ENCODE data around the gene HS3ST5.

DNA sequence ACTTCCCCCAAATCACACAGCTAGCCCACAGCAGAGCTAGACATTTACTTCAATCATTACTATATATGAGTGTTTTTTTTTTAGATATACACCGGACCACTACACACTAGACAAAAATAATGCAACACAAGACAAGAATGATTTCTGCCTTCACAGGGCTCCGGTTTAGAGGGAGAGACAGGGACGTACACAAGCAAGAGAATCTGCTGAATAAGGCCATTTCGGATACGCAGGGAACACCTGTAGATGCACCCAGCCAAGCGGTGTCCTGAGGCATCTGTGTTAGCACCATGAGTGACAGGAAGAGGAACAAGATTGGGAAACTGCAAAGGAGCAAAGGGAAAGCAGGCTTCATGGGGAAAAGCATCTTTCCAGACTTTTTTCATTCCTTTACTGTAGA, 45.7 kb downstream of the HS3ST5 start:
- TF ChIP-seq, protein P1, sequence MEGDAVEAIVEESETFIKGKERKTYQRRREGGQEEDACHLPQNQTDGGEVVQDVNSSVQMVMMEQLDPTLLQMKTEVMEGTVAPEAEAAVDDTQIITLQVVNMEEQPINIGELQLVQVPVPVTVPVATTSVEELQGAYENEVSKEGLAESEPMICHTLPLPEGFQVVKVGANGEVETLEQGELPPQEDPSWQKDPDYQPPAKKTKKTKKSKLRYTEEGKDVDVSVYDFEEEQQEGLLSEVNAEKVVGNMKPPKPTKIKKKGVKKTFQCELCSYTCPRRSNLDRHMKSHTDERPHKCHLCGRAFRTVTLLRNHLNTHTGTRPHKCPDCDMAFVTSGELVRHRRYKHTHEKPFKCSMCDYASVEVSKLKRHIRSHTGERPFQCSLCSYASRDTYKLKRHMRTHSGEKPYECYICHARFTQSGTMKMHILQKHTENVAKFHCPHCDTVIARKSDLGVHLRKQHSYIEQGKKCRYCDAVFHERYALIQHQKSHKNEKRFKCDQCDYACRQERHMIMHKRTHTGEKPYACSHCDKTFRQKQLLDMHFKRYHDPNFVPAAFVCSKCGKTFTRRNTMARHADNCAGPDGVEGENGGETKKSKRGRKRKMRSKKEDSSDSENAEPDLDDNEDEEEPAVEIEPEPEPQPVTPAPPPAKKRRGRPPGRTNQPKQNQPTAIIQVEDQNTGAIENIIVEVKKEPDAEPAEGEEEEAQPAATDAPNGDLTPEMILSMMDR (IDR thresholded peaks at IDR 0.05): no peak
- TF ChIP-seq POLR2A (IDR thresholded peaks at IDR 0.05): no peak
